HEK293 (cell line): Measurements from ENCODE around the gene USP6NL.

Source experiments
- CTCF ChIA-PET: fragments of 350-600 bp; formaldehyde crosslinking; extraction: SDS; loops from one replicate; lab custom pipeline; 2021; ENCODE audit warnings: antibody characterized with exemption; lab: Yijun Ruan, JAX
- POLR2A ChIA-PET: fragments of 300-600 bp; formaldehyde crosslinking; extraction: SDS; loops from one replicate; lab custom pipeline; 2020; ENCODE audit warnings: antibody characterized with exemption, inconsistent platforms; lab: Yijun Ruan, JAX
- H3K27ac ChIP-seq: fragments of 200-500 bp; sonication (Bioruptor generic); 2 replicates; pipeline ENCODE4 v1.5.1; 2014; ENCODE audit warnings: low read depth, low read length, control low read depth, inconsistent platforms; ENCODE audit errors: extremely low read depth
- H3K36me3 ChIP-seq, 2 experiments: fragments of 200-500 bp in 1 of 2; sonication (Bioruptor generic) in 1 of 2; 1 replicate in 1 of 2; 2 replicates in 1 of 2; pipeline ENCODE4 v1.5.1; 2014 to 2017; ENCODE audit warnings: inconsistent platforms in 2 of 2, low read length in 2 of 2; ENCODE audit not compliant: control insufficient read depth in 2 of 2, insufficient read depth in 1 of 2
- H3K4me1 ChIP-seq: fragments of 200-500 bp; sonication (Bioruptor generic); 2 replicates; pipeline ENCODE4 v1.5.1; 2014; ENCODE audit warnings: mild to moderate bottlenecking, low read length, inconsistent platforms; ENCODE audit not compliant: control insufficient read depth, insufficient read depth
- H3K4me3 ChIP-seq: 2 replicates; pipeline ENCODE4 v1.5.1; 2011; ENCODE audit warnings: low read depth, mild to moderate bottlenecking, control low read depth, low read length, moderate library complexity
- H3K9me3 ChIP-seq: fragments of 200-500 bp; sonication (Bioruptor generic); 2 replicates; pipeline ENCODE4 v1.5.1; 2014; ENCODE audit warnings: low read depth, low read length, inconsistent platforms; ENCODE audit not compliant: control insufficient read depth, insufficient read depth
- EGR2 ChIP-seq: fragments of 450-650 bp; formaldehyde crosslinking; IDR thresholded peaks from 2 replicates; pipeline ENCODE4 v1.5.1; 2016; ENCODE audit warnings: low read depth, missing biosample characterization, missing genetic modification characterization
- FEZF1 ChIP-seq: fragments of 450-650 bp; formaldehyde crosslinking; IDR thresholded peaks from 2 replicates; pipeline ENCODE4 v1.5.1; 2016; ENCODE audit warnings: missing biosample characterization, missing genetic modification characterization
- GFI1B ChIP-seq: fragments of 450-650 bp; formaldehyde crosslinking; IDR thresholded peaks from 2 replicates; pipeline ENCODE4 v1.5.1; 2016; ENCODE audit warnings: missing biosample characterization, missing genetic modification characterization
- HOXD13 ChIP-seq: sonication (generic); formaldehyde crosslinking; IDR thresholded peaks from 2 replicates; pipeline ENCODE4 v1.8.0; 2022; ENCODE audit warnings: missing genetic modification reagents, borderline replicate concordance
- INSM2 ChIP-seq: fragments of 450-650 bp; formaldehyde crosslinking; IDR thresholded peaks from 2 replicates; pipeline ENCODE4 v1.5.1; 2016; ENCODE audit warnings: missing biosample characterization, missing genetic modification characterization
- TSHZ1 ChIP-seq: fragments of 450-650 bp; formaldehyde crosslinking; IDR thresholded peaks from 2 replicates; pipeline ENCODE4 v1.5.1; 2016; ENCODE audit warnings: missing biosample characterization, missing genetic modification characterization, borderline replicate concordance
- YY2 ChIP-seq: fragments of 450-650 bp; formaldehyde crosslinking; IDR thresholded peaks from 2 replicates; pipeline ENCODE4 v1.5.1; 2016; ENCODE audit warnings: missing biosample characterization, missing genetic modification characterization
- ZBTB17 ChIP-seq: fragments of 450-650 bp; formaldehyde crosslinking; IDR thresholded peaks from 2 replicates; pipeline ENCODE4 v1.5.1; 2016; ENCODE audit warnings: missing biosample characterization, missing genetic modification characterization
- ZBTB20 ChIP-seq: fragments of 450-650 bp; formaldehyde crosslinking; IDR thresholded peaks from 2 replicates; pipeline ENCODE4 v1.5.1; 2016; ENCODE audit warnings: missing biosample characterization, missing genetic modification characterization
- ZEB2 ChIP-seq: fragments of 450-650 bp; formaldehyde crosslinking; IDR thresholded peaks from 2 replicates; pipeline ENCODE4 v1.5.1; 2016; ENCODE audit warnings: missing biosample characterization, missing genetic modification characterization
- ZFHX2 ChIP-seq: fragments of 450-650 bp; formaldehyde crosslinking; conservative IDR thresholded peaks from 2 replicates; pipeline ENCODE4 v1.5.1; 2016; ENCODE audit warnings: missing biosample characterization, missing genetic modification characterization
- ZFP41 ChIP-seq: fragments of 450-650 bp; formaldehyde crosslinking; IDR thresholded peaks from 2 replicates; pipeline ENCODE4 v1.5.1; 2016; ENCODE audit warnings: missing biosample characterization, missing genetic modification characterization, borderline replicate concordance
- ZIC2 ChIP-seq: fragments of 450-650 bp; formaldehyde crosslinking; IDR thresholded peaks from 2 replicates; pipeline ENCODE4 v1.5.1; 2016; ENCODE audit warnings: missing biosample characterization, missing genetic modification characterization
- ZNF23 ChIP-seq: fragments of 450-650 bp; formaldehyde crosslinking; IDR thresholded peaks from 2 replicates; pipeline ENCODE4 v1.5.1; 2016; ENCODE audit warnings: missing biosample characterization, missing genetic modification characterization, borderline replicate concordance
- ZNF280C ChIP-seq: fragments of 450-650 bp; formaldehyde crosslinking; IDR thresholded peaks from 2 replicates; pipeline ENCODE4 v1.5.1; 2016; ENCODE audit warnings: missing biosample characterization, missing genetic modification characterization
- ZNF302 ChIP-seq: fragments of 450-650 bp; formaldehyde crosslinking; IDR thresholded peaks from 2 replicates; pipeline ENCODE4 v1.5.1; 2016; ENCODE audit warnings: missing biosample characterization, missing genetic modification characterization, low read depth
- ZNF366 ChIP-seq: fragments of 450-650 bp; formaldehyde crosslinking; conservative IDR thresholded peaks from 2 replicates; pipeline ENCODE4 v1.5.1; 2016; ENCODE audit warnings: missing biosample characterization, missing genetic modification characterization
- ZNF426 ChIP-seq: fragments of 450-650 bp; formaldehyde crosslinking; IDR thresholded peaks from 2 replicates; pipeline ENCODE4 v1.5.1; 2017; ENCODE audit warnings: missing biosample characterization, missing genetic modification characterization, mild to moderate bottlenecking, inconsistent platforms, moderate library complexity
- ZNF501 ChIP-seq: fragments of 450-650 bp; formaldehyde crosslinking; IDR thresholded peaks from 2 replicates; pipeline ENCODE4 v1.5.1; 2016; ENCODE audit warnings: missing biosample characterization, missing genetic modification characterization
- ZNF645 ChIP-seq: fragments of 450-650 bp; formaldehyde crosslinking; IDR thresholded peaks from 2 replicates; pipeline ENCODE4; 2016; ENCODE audit warnings: missing biosample characterization, missing genetic modification characterization
- TF ChIP-seq, protein P1 (sequence below): fragments of 450-650 bp; IDR thresholded peaks from 2 replicates; pipeline ENCODE4 v1.5.1; 2018; ENCODE audit warnings: missing biosample characterization, mild to moderate bottlenecking, missing genetic modification characterization
- TF ChIP-seq, protein P2 (sequence below): fragments of 450-650 bp; formaldehyde crosslinking; IDR thresholded peaks from 2 replicates; pipeline ENCODE4 v1.5.1; 2017; ENCODE audit warnings: missing biosample characterization, mild to moderate bottlenecking, missing genetic modification characterization, moderate library complexity

The USP6NL gene

GRCh38 chr10:11636697-11637303 is 25.4 kb upstream of the USP6NL start:
- POLR2A ChIA-PET, result no interaction called here
- no peaks in the 10 kb centered on the region for H3K36me3 ChIP-seq
- TF ChIP-seq ZFHX2 (no peak), FEZF1 (tag by site-specific recombination) (no peak), GFI1B (tag by site-specific recombination) (no peak), ZNF280C (tag by site-specific recombination) (no peak), ZNF302 (no peak), INSM2 (no peak), ZNF366 (no peak), ZNF645 (no peak), ZNF23 (tag by site-specific recombination) (no peak), ZEB2 (tag by site-specific recombination) (no peak), ZNF501 (tag by site-specific recombination) (no peak), HOXD13 (CRISPR knock-in tag) (no peak), EGR2 (tag by site-specific recombination) (no peak), TSHZ1 (tag by site-specific recombination) (no peak)
- TF ChIP-seq, all 188 proteins: peak for 0
- no peak overlapping the region for H3K4me3 ChIP-seq
- CTCF ChIA-PET, result interaction anchor here (0.9 kb wide), 1 partner anchor 88 kb away, joined by 4 read pairs; no protein-coding TSS in a partner anchor
- no peaks in the 10 kb centered on the region for H3K4me1 ChIP-seq
- no peaks in the 10 kb centered on the region for H3K9me3 ChIP-seq
- H3K27ac ChIP-seq, result no peak overlapping the region

DNA sequence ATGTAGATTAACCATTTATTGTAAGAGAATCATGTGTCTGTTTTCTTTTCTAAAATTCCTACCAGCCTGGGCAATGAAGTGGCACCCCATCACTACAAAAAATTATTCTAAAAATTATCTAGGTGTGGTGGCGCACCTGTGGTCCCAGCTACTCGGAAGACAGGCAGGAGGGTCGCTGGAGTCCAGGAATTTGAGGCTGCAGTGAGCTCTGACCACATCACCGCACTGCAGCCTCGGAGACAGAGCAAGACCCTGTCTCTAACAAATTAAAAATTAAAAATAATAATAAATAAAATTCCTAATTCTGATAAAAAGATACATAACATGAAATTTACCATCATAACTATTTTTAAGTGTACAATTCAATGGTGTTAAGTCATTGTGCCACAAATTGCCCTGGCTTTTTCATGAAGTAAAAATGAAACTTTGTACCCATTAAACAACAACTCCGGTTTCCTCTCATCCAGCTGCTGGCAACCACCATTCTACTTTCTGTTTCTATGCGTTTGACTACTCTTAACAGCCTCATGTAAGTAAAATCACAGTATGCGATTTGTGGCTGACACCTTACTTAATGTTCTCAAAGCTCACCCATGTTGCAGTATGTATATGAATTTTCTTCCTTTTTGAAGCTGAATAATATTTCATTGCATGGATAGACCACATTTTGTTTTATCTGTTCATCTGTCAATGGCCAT is 20.6 kb upstream of the USP6NL start:
- H3K9me3 ChIP-seq, result no peaks in the 10 kb centered on the region
- no peaks in the 10 kb centered on the region for H3K36me3 ChIP-seq
- POLR2A ChIA-PET, result no interaction called here
- H3K4me3 ChIP-seq, result no peak overlapping the region
- no peak overlapping the region for H3K27ac ChIP-seq
- no peaks in the 10 kb centered on the region for H3K4me1 ChIP-seq
- CTCF ChIA-PET, result interaction anchor here (0.7 to 1.1 kb wide), 3 partner anchors 11 to 151 kb away, joined by 3 to 4 read pairs (median 3); no protein-coding TSS in a partner anchor
- TF ChIP-seq, protein P1, sequence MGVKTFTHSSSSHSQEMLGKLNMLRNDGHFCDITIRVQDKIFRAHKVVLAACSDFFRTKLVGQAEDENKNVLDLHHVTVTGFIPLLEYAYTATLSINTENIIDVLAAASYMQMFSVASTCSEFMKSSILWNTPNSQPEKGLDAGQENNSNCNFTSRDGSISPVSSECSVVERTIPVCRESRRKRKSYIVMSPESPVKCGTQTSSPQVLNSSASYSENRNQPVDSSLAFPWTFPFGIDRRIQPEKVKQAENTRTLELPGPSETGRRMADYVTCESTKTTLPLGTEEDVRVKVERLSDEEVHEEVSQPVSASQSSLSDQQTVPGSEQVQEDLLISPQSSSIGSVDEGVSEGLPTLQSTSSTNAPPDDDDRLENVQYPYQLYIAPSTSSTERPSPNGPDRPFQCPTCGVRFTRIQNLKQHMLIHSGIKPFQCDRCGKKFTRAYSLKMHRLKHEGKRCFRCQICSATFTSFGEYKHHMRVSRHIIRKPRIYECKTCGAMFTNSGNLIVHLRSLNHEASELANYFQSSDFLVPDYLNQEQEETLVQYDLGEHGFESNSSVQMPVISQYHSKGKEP (tag by site-specific recombination), result no peak
- TF ChIP-seq ZNF426 (tag by site-specific recombination) (no peak), YY2 (tag by site-specific recombination) (no peak), ZFP41 (tag by site-specific recombination) (no peak), ZIC2 (tag by site-specific recombination) (no peak), ZBTB17 (tag by site-specific recombination) (no peak), ZBTB20 (no peak)
- TF ChIP-seq, protein P2, sequence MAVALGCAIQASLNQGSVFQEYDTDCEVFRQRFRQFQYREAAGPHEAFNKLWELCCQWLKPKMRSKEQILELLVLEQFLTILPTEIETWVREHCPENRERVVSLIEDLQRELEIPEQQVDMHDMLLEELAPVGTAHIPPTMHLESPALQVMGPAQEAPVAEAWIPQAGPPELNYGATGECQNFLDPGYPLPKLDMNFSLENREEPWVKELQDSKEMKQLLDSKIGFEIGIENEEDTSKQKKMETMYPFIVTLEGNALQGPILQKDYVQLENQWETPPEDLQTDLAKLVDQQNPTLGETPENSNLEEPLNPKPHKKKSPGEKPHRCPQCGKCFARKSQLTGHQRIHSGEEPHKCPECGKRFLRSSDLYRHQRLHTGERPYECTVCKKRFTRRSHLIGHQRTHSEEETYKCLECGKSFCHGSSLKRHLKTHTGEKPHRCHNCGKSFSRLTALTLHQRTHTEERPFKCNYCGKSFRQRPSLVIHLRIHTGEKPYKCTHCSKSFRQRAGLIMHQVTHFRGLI (tag by site-specific recombination), result no peak
